GM12874 (cell line): ENCODE data around the gene HIGD1C.

Source experiments
- TF ChIP-seq, protein P1 (sequence below): IDR thresholded peaks from 2 replicates; pipeline ENCODE4 v1.5.1; 2011; ENCODE audit warnings: low read depth, mild to moderate bottlenecking, control low read depth, low read length, moderate library complexity; ENCODE audit not compliant: insufficient read depth

The HIGD1C gene

DNA sequence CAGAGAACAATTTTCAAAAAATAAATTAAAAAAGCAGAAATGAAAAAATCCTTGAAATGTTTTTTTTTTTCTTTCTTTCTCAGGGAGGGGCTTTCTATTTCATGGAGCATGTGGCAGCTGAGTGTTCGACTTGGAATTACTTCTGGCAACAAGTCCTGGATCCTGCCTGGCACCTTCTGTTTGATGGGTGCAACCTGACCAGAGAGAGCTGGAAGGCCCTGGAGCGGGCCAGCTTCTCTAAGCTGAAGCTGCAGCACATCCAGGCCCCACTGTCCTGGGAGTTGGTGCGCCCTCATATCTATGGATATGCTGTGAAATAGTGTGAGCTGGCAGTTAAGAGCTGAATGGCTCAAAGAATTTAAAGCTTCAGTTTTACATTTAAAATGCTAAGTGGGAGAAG, 22.5 kb upstream of the HIGD1C start:
- TF ChIP-seq, protein P1, sequence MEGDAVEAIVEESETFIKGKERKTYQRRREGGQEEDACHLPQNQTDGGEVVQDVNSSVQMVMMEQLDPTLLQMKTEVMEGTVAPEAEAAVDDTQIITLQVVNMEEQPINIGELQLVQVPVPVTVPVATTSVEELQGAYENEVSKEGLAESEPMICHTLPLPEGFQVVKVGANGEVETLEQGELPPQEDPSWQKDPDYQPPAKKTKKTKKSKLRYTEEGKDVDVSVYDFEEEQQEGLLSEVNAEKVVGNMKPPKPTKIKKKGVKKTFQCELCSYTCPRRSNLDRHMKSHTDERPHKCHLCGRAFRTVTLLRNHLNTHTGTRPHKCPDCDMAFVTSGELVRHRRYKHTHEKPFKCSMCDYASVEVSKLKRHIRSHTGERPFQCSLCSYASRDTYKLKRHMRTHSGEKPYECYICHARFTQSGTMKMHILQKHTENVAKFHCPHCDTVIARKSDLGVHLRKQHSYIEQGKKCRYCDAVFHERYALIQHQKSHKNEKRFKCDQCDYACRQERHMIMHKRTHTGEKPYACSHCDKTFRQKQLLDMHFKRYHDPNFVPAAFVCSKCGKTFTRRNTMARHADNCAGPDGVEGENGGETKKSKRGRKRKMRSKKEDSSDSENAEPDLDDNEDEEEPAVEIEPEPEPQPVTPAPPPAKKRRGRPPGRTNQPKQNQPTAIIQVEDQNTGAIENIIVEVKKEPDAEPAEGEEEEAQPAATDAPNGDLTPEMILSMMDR: no peak

DNA sequence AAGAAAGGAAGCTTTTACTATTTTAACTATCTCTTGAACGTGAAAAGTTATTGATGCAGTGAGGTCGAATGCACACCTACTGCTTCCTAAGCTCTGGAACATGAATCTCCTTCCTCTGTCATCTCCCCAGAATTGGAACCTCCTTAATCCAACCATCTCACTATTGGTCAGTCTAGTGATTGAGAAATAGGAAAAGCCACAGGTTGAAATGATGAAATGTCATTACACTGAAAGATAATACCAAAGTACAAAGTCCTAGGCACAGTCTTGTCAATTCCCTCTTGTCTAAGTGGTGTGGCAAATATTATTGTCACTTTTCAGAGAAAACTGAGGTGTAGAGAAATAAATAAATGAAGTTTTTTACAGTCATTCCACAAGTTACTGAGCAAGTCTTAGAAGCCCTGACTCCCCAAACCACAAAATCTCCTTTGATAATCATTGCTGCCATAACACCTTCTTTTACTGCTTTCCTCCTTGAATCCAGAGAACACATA, 19.5 kb upstream of the HIGD1C start:
- TF ChIP-seq, protein P1: no peak

- TF ChIP-seq, protein P1: no peak
These were observed 18.8 kb upstream of the HIGD1C start for GRCh38 chr12:50933459-50934124.

DNA sequence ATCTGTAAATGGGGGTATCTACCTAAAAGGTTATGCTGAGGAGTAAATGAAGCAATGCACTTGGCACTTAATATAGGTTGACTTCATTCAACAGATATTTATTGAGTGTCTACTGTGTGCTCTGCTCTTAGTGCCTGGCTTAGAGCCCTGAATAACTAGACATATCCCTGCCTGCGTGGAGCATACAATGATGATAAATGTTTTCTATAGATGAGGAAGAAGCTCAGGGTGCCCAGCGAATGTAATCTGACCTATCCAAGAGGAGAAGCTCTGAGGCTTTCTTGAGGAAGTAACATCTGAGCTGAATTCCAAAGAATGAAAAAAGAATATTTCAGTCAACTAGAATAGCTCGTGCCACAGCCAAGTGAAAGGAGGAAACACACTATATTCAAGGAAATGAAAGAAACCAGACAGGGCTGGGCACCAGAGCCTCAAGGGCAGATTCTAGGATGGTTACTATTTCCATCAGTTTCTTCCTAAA, 17.9 kb upstream of the HIGD1C start:
- TF ChIP-seq, protein P1: no peak

DNA sequence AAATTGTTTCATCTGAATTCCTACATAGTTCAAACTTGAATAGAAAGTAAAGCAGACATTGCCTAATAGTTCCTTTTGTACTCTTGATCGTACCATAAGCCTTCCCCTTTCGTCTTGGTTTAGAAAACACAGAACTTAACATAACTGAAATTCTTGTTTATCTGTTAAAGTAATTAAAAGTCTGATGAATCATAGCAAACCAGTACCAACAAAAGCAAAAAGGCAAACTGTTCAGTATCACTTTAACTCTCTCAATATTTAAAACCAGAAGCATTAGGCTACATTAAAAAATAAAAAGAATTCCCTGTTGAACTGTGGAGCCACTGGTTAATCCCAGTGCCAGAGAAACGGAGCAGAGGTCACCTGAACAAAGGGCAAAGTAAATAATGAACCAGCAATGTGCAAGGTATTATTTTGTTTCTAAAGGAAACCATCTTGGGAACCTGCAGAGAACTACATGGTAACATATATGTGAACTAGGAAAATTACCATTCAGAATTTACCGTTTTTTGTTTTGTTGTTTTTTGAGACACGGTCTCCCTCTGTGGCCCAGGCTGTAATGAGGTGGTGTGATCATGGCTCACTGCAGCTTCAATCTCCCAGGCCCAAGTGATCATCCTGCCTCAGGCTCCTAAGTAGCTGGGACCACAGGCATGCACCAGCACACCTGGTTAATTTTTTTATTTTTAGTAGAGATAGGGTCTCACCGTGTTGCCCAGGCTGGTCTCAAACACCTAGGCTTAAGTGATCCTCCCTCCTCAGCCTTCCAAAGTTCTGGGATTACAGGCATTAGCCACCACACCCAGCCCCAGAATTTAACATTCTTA, 17.1 kb upstream of the HIGD1C start:
- TF ChIP-seq, protein P1: no peak

DNA sequence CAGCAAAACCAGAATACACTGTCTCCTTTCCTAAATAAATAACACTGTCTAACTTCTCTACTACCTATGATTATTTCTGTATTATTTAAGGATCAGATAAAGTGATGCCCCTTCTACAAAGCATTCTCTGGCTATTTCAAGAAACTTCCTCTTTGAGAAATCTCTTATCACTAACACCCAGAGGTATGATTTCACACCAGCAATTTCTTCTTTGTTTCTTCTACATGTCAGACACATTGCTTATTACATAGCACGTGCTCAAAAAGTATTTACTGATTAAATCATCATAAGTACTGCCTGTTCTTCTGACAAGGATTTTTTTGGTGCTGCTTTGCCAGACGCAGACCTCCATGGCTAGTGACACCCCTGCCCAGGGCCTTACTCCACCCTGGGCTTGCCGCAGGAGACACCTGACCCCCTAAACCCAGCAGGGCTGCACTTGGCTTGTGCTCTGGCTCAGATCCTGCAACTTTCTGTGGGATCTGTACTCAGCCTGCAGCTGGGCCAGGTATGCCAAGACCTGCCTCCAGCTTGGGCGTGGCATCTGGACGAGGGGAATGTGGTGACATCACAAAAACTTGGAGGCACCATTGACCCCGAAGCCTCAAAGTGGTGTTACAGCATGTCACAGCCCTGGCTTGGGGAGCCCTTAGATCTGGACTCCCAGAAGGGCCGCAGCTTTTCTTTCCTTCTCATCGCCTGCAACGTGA, 15.4 kb upstream of the HIGD1C start:
- TF ChIP-seq, protein P1: no peak

DNA sequence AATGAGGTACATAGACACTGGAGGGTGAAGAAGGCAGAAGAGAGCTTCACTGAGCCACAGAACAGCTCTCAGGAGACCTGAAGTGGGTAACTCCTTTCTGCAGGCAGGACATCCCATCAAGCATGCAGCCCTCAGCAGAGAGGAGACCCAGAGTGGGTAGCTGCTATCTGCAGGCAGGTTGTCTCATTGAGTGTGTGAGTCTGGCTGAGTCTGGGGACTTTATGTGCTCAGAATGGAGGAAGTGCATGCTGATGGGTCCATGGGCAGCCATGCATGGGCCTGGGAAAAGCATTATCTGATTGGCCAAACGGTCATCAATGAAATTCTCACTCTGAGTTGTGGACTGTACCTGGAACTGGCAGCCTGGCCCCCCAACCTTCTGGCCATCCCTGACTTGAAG, 14.7 kb upstream of the HIGD1C start:
- TF ChIP-seq, protein P1: no peak
